ENCODE data around the gene FAM89B.
A peak's percentile ranks its signal among the peaks of the same experiment; 100 is the strongest.

Gene FAM89B

GRCh38 chr11:65569164-65569972, 3.0 kb upstream of the FAM89B start:
- Histone ChIP-seq H3K4me1 (peaks cover 27% of the 10 kb centered on the region), H3K4me3 (peak overlapping the region; percentile 98), H3K9me3 (no peaks in the 10 kb centered on the region), H3K27me3 (ENCODE audit: low read depth) (no peaks in the 10 kb centered on the region), H3K36me3 (replicated peaks) (peaks cover 12% of the 10 kb centered on the region)
- in situ Hi-C loops (cut with MboI; ENCODE audit: low sequenced_read_pairs): no loop called here
- DNase-seq (ENCODE audit: low spot score in 2 of 2): no peak

- Histone ChIP-seq H3K4me3 (peak within 1 kb of the TSS; percentile 98), H3K9me3 (no peaks in the 10 kb centered on the region), H3K4me1 (peaks cover 27% of the 10 kb centered on the region), H3K27me3 (ENCODE audit: low read depth) (no peaks in the 10 kb centered on the region), H3K36me3 (replicated peaks) (peaks cover 12% of the 10 kb centered on the region)
- peak; percentile 97 to 100 for DNase-seq (ENCODE audit: low spot score in 2 of 2)
- in situ Hi-C loops (cut with MboI; ENCODE audit: low sequenced_read_pairs): no loop called here
Observed at GRCh38 chr11:65569973-65570918, 2.1 kb upstream of the FAM89B start, which contains the start of gene ZNRD2. Gene ZNRD2 (plus strand): TSS chr11:65570477. CDS start chr11:65570492, 15 bp downstream.

- DNase-seq (ENCODE audit: low spot score in 2 of 2): no peak
- peak overlapping the region; percentile 98 for H3K4me3 ChIP-seq
- H3K27me3 ChIP-seq (ENCODE audit: low read depth): no peaks in the 10 kb centered on the region
- H3K4me1 ChIP-seq: peaks cover 27% of the 10 kb centered on the region
- peaks cover 12% of the 10 kb centered on the region for H3K36me3 ChIP-seq (replicated peaks)
- in situ Hi-C loops (cut with MboI; ENCODE audit: low sequenced_read_pairs): no loop called here
- no peaks in the 10 kb centered on the region for H3K9me3 ChIP-seq
Observed at GRCh38 chr11:65571420-65571819, 918 bp upstream of the FAM89B start.

GRCh38 chr11:65571940-65572339, 398 bp upstream of the FAM89B start:
- Histone ChIP-seq H3K36me3 (replicated peaks) (peaks cover 12% of the 10 kb centered on the region), H3K4me1 (peaks cover 27% of the 10 kb centered on the region), H3K9me3 (no peaks in the 10 kb centered on the region), H3K27me3 (ENCODE audit: low read depth) (no peaks in the 10 kb centered on the region), H3K4me3 (peak overlapping the region; percentile 98)
- DNase-seq (ENCODE audit: low spot score in 2 of 2): peak; percentile 32 to 54
- in situ Hi-C loops (cut with MboI; ENCODE audit: low sequenced_read_pairs): no loop called here

GRCh38 chr11:65573391-65574079, 1.2 kb downstream of the FAM89B start:
- no peaks in the 10 kb centered on the region for H3K27me3 ChIP-seq (ENCODE audit: low read depth)
- in situ Hi-C loops (cut with MboI; ENCODE audit: low sequenced_read_pairs): no loop called here
- H3K36me3 ChIP-seq (replicated peaks): peaks cover 9% of the 10 kb centered on the region
- peaks cover 27% of the 10 kb centered on the region for H3K4me1 ChIP-seq
- no peaks in the 10 kb centered on the region for H3K9me3 ChIP-seq
- no peak for DNase-seq (ENCODE audit: low spot score in 2 of 2)
- peak overlapping the region; percentile 98 for H3K4me3 ChIP-seq

- peaks cover 9% of the 10 kb centered on the region for H3K36me3 ChIP-seq (replicated peaks)
- in situ Hi-C loops (cut with MboI; ENCODE audit: low sequenced_read_pairs): no loop called here
- H3K4me1 ChIP-seq: peaks cover 27% of the 10 kb centered on the region
Observed at GRCh38 chr11:65574109-65574810, 1.9 kb downstream of the FAM89B start.

GRCh38 chr11:65574811-65575567, 2.7 kb downstream of the FAM89B start:
- peak in 1 of 2 experiments; percentile 52 for DNase-seq (ENCODE audit: low spot score in 2 of 2)
- H3K4me3 ChIP-seq: peak overlapping the region; percentile 98
- peaks cover 9% of the 10 kb centered on the region for H3K36me3 ChIP-seq (replicated peaks)
- no peaks in the 10 kb centered on the region for H3K27me3 ChIP-seq (ENCODE audit: low read depth)
- in situ Hi-C loops (cut with MboI; ENCODE audit: low sequenced_read_pairs): no loop called here
- no peaks in the 10 kb centered on the region for H3K9me3 ChIP-seq
- peaks cover 25% of the 10 kb centered on the region for H3K4me1 ChIP-seq

More at GRCh38 chr11:65574109-65574810, 1.9 kb downstream of the FAM89B start:
- H3K27me3 ChIP-seq (ENCODE audit: low read depth): no peaks in the 10 kb centered on the region
- DNase-seq (ENCODE audit: low spot score in 2 of 2): peak; percentile 84 to 93
- H3K4me3 ChIP-seq: peak overlapping the region; percentile 98
- H3K9me3 ChIP-seq: no peaks in the 10 kb centered on the region

- H3K4me1 ChIP-seq: peaks cover 25% of the 10 kb centered on the region
- in situ Hi-C loops (cut with MboI; ENCODE audit: low sequenced_read_pairs): no loop called here
- no peaks in the 10 kb centered on the region for H3K27me3 ChIP-seq (ENCODE audit: low read depth)
- DNase-seq (ENCODE audit: low spot score in 2 of 2): peak; percentile 29 to 79
- H3K9me3 ChIP-seq: no peaks in the 10 kb centered on the region
- peak within 1 kb of the TSS; percentile 98 for H3K4me3 ChIP-seq
- H3K36me3 ChIP-seq (replicated peaks): peaks cover 7% of the 10 kb centered on the region
Observed at GRCh38 chr11:65575568-65576231, 3.4 kb downstream of the FAM89B start, which contains the start of gene EHBP1L1. Gene EHBP1L1 (plus strand): TSS chr11:65576053. CDS start chr11:65576303, 250 bp downstream.

- in situ Hi-C loops (cut with MboI; ENCODE audit: low sequenced_read_pairs): no loop called here
- no peaks in the 10 kb centered on the region for H3K27me3 ChIP-seq (ENCODE audit: low read depth)
- no peak for DNase-seq (ENCODE audit: low spot score in 2 of 2)
- peaks cover 20% of the 10 kb centered on the region for H3K4me1 ChIP-seq
- peak overlapping the region; percentile 98 for H3K4me3 ChIP-seq
- H3K9me3 ChIP-seq: no peaks in the 10 kb centered on the region
- peaks cover 7% of the 10 kb centered on the region for H3K36me3 ChIP-seq (replicated peaks)
Observed at GRCh38 chr11:65576232-65576866, 4.0 kb downstream of the FAM89B start.

GRCh38 chr11:65576867-65577755, 4.8 kb downstream of the FAM89B start:
- Histone ChIP-seq H3K4me3 (peak overlapping the region; percentile 98), H3K36me3 (replicated peaks) (peaks cover 7% of the 10 kb centered on the region), H3K9me3 (no peaks in the 10 kb centered on the region), H3K27me3 (ENCODE audit: low read depth) (no peaks in the 10 kb centered on the region), H3K4me1 (peaks cover 12% of the 10 kb centered on the region)
- in situ Hi-C loops (cut with MboI; ENCODE audit: low sequenced_read_pairs): no loop called here
- DNase-seq (ENCODE audit: low spot score in 2 of 2): no peak

GRCh38 chr11:65577756-65578109, 5.4 kb downstream of the FAM89B start:
- H3K4me3 ChIP-seq: no peak overlapping the region
- in situ Hi-C loops (cut with MboI; ENCODE audit: low sequenced_read_pairs): no loop called here
- H3K36me3 ChIP-seq (replicated peaks): peaks cover 7% of the 10 kb centered on the region
- H3K27me3 ChIP-seq (ENCODE audit: low read depth): no peaks in the 10 kb centered on the region
- no peaks in the 10 kb centered on the region for H3K9me3 ChIP-seq
- no peak for DNase-seq (ENCODE audit: low spot score in 2 of 2)
- peaks cover 11% of the 10 kb centered on the region for H3K4me1 ChIP-seq
